DND-41 (cell line): Measurements from ENCODE around the gene CDYL.

Experiments
- ATAC-seq: fragments of 200-7000 bp; cut with Tn5 transposase; 3 replicates; pipeline ENCODE4 v1.9.1; 2021; ENCODE audit warnings: low read depth; ENCODE audit not compliant: insufficient read depth
- DNase-seq: peaks from one replicate; pipeline ENCODE4 v3.0.0-alpha.2; 2020
- H2AFZ ChIP-seq: 2 replicates; pipeline ENCODE4 v1.6.0; 2012; ENCODE audit warnings: low read depth, low read length
- H3K27ac ChIP-seq: 2 replicates; pipeline ENCODE4 v1.5.1; 2012; ENCODE audit warnings: low read length, inconsistent platforms
- H3K27me3 ChIP-seq: fragments of 200-600 bp; sonication (generic); 2 replicates; pipeline ENCODE4 v1.6.0; 2012; ENCODE audit warnings: low read length, mild to moderate bottlenecking, inconsistent platforms; ENCODE audit not compliant: insufficient read depth, poor library complexity
- H3K36me3 ChIP-seq: 2 replicates; pipeline ENCODE4 v1.5.1; 2012; ENCODE audit warnings: low read length, inconsistent platforms; ENCODE audit not compliant: insufficient read depth
- H3K4me1 ChIP-seq: 2 replicates; pipeline ENCODE4 v1.5.1; 2012; ENCODE audit warnings: mild to moderate bottlenecking, low read length; ENCODE audit not compliant: insufficient read depth
- H3K4me2 ChIP-seq: 2 replicates; pipeline ENCODE4 v1.6.0; 2012; ENCODE audit warnings: mild to moderate bottlenecking, moderate library complexity, low read length, inconsistent platforms; ENCODE audit not compliant: insufficient read depth
- H3K4me3 ChIP-seq, 2 experiments: fragments of 200-600 bp in 1 of 2; shearing (Covaris generic) in 1 of 2; 2 replicates each; pipeline ENCODE4 v1.5.1; 2012 to 2016; ENCODE audit warnings: inconsistent platforms in 2 of 2, low read length in 2 of 2, mild to moderate bottlenecking in 2 of 2, low read depth in 1 of 2, moderate library complexity in 1 of 2
- H3K79me2 ChIP-seq: 2 replicates; pipeline ENCODE4 v1.6.0; 2012; ENCODE audit warnings: low read length, inconsistent platforms; ENCODE audit not compliant: insufficient read depth
- H3K9ac ChIP-seq: 2 replicates; pipeline ENCODE4 v1.6.0; 2012; ENCODE audit warnings: low read depth, mild to moderate bottlenecking, inconsistent platforms, low read length, moderate library complexity
- H3K9me3 ChIP-seq: 2 replicates; pipeline ENCODE4 v1.5.1; 2012; ENCODE audit warnings: low read length, moderate library complexity, mild to moderate bottlenecking, inconsistent platforms; ENCODE audit not compliant: insufficient read depth, severe bottlenecking
- H4K20me1 ChIP-seq: 2 replicates; pipeline ENCODE4 v1.6.0; 2012; ENCODE audit warnings: low read length; ENCODE audit not compliant: insufficient read depth
- EZH2 ChIP-seq: IDR thresholded peaks from 3 replicates; pipeline ENCODE4 v1.6.1; 2012; ENCODE audit warnings: borderline replicate concordance, low read depth, mild to moderate bottlenecking, moderate library complexity, low read length, inconsistent platforms; ENCODE audit not compliant: severe bottlenecking
- TF ChIP-seq, protein P1 (sequence below): IDR thresholded peaks from 2 replicates; pipeline ENCODE4 v1.5.1; 2012; ENCODE audit warnings: borderline replicate concordance, low read length, moderate library complexity, mild to moderate bottlenecking; ENCODE audit not compliant: poor library complexity, severe bottlenecking; ENCODE audit errors: extremely low read depth

CDYL gene

DNA sequence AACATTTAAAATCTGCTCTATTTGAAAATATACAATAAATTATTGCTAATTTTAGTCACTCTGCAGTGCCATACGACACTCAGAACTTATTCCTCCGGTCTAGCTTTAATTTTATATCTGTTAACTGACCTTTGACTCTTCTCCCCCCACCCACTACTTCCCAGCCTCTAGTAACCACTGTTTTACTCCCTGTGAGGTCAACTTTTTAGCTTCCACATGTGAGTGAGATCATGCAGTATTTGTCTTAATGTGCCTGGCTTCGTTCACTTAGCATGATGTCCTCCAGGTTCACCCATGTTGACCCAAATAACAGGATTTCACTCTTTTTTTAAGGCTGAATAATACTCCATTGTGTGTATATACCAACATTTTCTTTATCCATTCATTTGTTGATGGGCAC lies 146.9 kb downstream of the CDYL start:
- H3K9ac ChIP-seq = no peak overlapping the region
- no peak for ATAC-seq
- no peaks in the 10 kb centered on the region for H3K79me2 ChIP-seq
- no peaks in the 10 kb centered on the region for H3K4me1 ChIP-seq
- DNase-seq = no peak
- TF ChIP-seq, protein P1, sequence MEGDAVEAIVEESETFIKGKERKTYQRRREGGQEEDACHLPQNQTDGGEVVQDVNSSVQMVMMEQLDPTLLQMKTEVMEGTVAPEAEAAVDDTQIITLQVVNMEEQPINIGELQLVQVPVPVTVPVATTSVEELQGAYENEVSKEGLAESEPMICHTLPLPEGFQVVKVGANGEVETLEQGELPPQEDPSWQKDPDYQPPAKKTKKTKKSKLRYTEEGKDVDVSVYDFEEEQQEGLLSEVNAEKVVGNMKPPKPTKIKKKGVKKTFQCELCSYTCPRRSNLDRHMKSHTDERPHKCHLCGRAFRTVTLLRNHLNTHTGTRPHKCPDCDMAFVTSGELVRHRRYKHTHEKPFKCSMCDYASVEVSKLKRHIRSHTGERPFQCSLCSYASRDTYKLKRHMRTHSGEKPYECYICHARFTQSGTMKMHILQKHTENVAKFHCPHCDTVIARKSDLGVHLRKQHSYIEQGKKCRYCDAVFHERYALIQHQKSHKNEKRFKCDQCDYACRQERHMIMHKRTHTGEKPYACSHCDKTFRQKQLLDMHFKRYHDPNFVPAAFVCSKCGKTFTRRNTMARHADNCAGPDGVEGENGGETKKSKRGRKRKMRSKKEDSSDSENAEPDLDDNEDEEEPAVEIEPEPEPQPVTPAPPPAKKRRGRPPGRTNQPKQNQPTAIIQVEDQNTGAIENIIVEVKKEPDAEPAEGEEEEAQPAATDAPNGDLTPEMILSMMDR = no peak
- no peak for TF ChIP-seq EZH2
- no peaks in the 10 kb centered on the region for H3K36me3 ChIP-seq
- H3K4me2 ChIP-seq = no peak overlapping the region
- no peaks in the 10 kb centered on the region for H3K27me3 ChIP-seq
- no peak overlapping the region for H3K27ac ChIP-seq
- no peak overlapping the region for H3K4me3 ChIP-seq
- H2AFZ ChIP-seq = no peak overlapping the region
- H3K9me3 ChIP-seq = no peaks in the 10 kb centered on the region
- peaks cover 7% of the 10 kb centered on the region; the same call in 1 of the 2 replicates for H4K20me1 ChIP-seq

- H3K27ac ChIP-seq = no peak overlapping the region
- no peak for DNase-seq
Measured at GRCh38 chr6:4924661-4925271, 148.6 kb downstream of the CDYL start.

DNA sequence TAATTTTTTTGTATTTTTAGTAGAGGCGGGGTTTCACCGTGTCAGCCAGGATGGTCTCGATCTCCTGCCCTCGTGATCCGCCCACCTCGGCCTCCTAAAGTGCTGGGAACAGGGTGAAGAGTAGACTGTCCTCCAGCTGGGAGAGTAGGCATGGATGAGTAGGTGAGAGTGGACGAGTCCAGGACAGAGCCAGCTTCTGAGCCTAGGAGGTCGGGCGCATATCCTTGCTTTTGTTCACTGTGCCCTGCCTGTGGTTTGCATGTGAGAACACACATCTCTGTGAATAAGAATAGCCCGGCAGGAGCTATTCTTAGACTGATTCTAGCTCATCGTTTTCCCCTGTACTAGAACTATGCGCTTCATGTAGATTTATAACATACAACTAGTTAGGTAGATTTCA lies 149.4 kb downstream of the CDYL start:
- Histone ChIP-seq H4K20me1 (peaks cover 3% of the 10 kb centered on the region; the same call in 1 of the 2 replicates), H3K9ac (no peak overlapping the region), H3K4me3 (no peak overlapping the region), H2AFZ (no peak overlapping the region), H3K36me3 (no peaks in the 10 kb centered on the region), H3K4me2 (no peak overlapping the region), H3K27ac (no peak overlapping the region), H3K27me3 (no peaks in the 10 kb centered on the region), H3K79me2 (peaks cover 3% of the 10 kb centered on the region; the same call in 1 of the 2 replicates), H3K4me1 (no peaks in the 10 kb centered on the region), H3K9me3 (no peaks in the 10 kb centered on the region)
- no peak for DNase-seq
- ATAC-seq = no peak
- TF ChIP-seq, protein P1 = no peak
- no peak for TF ChIP-seq EZH2

More at GRCh38 chr6:4924661-4925271, 148.6 kb downstream of the CDYL start:
- ATAC-seq = no peak
- Histone ChIP-seq H3K27me3 (no peaks in the 10 kb centered on the region), H3K9me3 (no peaks in the 10 kb centered on the region), H3K9ac (no peak overlapping the region), H3K36me3 (no peaks in the 10 kb centered on the region), H2AFZ (no peak overlapping the region), H3K4me3 (no peak overlapping the region), H4K20me1 (peaks cover 7% of the 10 kb centered on the region; the same call in 1 of the 2 replicates), H3K4me2 (no peak overlapping the region), H3K79me2 (no peaks in the 10 kb centered on the region), H3K4me1 (no peaks in the 10 kb centered on the region)
- TF ChIP-seq, protein P1 = no peak
- TF ChIP-seq EZH2 = no peak

DNA sequence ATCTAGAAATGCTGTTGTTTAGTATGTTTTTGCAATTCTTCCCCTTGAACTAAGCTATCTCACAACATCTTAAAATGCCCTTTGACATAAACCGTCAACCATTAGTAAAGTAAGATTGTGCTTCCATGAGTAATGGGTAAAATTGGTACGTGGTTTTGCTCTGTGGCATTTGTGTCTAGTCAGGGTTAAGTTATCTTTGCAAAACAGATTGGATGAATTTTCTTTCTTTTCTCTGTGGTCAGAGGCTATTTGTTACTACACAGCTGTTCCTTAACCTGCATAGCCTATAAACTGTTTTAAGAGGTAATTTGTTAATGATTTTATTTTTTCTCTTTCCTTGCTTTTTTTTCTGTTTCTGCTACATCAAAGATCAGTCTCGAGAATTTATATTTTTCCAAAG lies 152.2 kb downstream of the CDYL start:
- Histone ChIP-seq H3K36me3 (no peaks in the 10 kb centered on the region), H3K4me2 (no peak overlapping the region), H3K4me3 (no peak overlapping the region), H3K9ac (no peak overlapping the region), H3K4me1 (no peaks in the 10 kb centered on the region), H3K27ac (no peak overlapping the region), H3K79me2 (peaks cover 3% of the 10 kb centered on the region; the same call in 1 of the 2 replicates), H4K20me1 (peaks cover 9% of the 10 kb centered on the region; the same call in 1 of the 2 replicates), H2AFZ (no peak overlapping the region), H3K9me3 (no peaks in the 10 kb centered on the region), H3K27me3 (no peaks in the 10 kb centered on the region)
- ATAC-seq = no peak; the same call in 2 of the 3 replicates
- TF ChIP-seq EZH2 = no peak
- TF ChIP-seq, protein P1 = no peak
- DNase-seq = no peak
